Hepatocyte (in vitro differentiated cells): ENCODE results near the gene EXOC4. TPM values are rescaled to one million over a fixed set of nuclear protein-coding genes. Genes with fewer than 3 reads are reported as not detected.

Experiments used
- DNase-seq: peaks from one replicate; pipeline ENCODE4 v3.0.0-alpha.2; 2016; ENCODE audit warnings: low spot score
- H2AFZ ChIP-seq: fragments of 200-600 bp; sonication (generic); 2 replicates; pipeline ENCODE4 v1.6.0; 2016; ENCODE audit warnings: antibody characterized with exemption, mild to moderate bottlenecking
- H3K27ac ChIP-seq: fragments of 200-600 bp; sonication (generic); 2 replicates; pipeline ENCODE4 v1.5.1; 2016; ENCODE audit warnings: mild to moderate bottlenecking
- H3K27me3 ChIP-seq: fragments of 200-600 bp; sonication (generic); 2 replicates; pipeline ENCODE4 v1.6.1; 2016
- H3K36me3 ChIP-seq: fragments of 200-600 bp; sonication (generic); replicated peaks from 2 replicates; pipeline ENCODE4 v1.5.1; 2016; ENCODE audit warnings: low read depth; ENCODE audit not compliant: insufficient read depth
- H3K4me1 ChIP-seq: fragments of 200-600 bp; sonication (generic); 2 replicates; pipeline ENCODE4 v1.5.1; 2016; ENCODE audit warnings: mild to moderate bottlenecking, moderate library complexity; ENCODE audit not compliant: insufficient read depth
- H3K4me2 ChIP-seq: fragments of 200-600 bp; sonication (generic); 2 replicates; pipeline ENCODE4 v1.6.0; 2016
- H3K4me3 ChIP-seq: fragments of 200-600 bp; sonication (generic); 2 replicates; pipeline ENCODE4 v1.5.1; 2016; ENCODE audit warnings: mild to moderate bottlenecking
- H3K79me2 ChIP-seq: fragments of 200-600 bp; sonication (generic); 2 replicates; pipeline ENCODE4 v1.6.0; 2017; ENCODE audit warnings: mild to moderate bottlenecking
- H3K9me2 ChIP-seq: fragments of 200-600 bp; sonication (generic); replicated peaks from 2 replicates; pipeline ENCODE4 v1.6.0; 2017; ENCODE audit warnings: mild to moderate bottlenecking; ENCODE audit not compliant: insufficient read depth
- H3K9me3 ChIP-seq: fragments of 200-600 bp; sonication (generic); 2 replicates; pipeline ENCODE4 v1.5.1; 2016; ENCODE audit warnings: low read depth, mild to moderate bottlenecking
- H4K20me1 ChIP-seq: fragments of 200-600 bp; sonication (generic); 2 replicates; pipeline ENCODE4 v1.6.0; 2016; ENCODE audit warnings: mild to moderate bottlenecking; ENCODE audit not compliant: insufficient read depth, poor library complexity, severe bottlenecking
- CTCF ChIP-seq: fragments of 200-600 bp; sonication (generic); IDR thresholded peaks from 2 replicates; pipeline ENCODE4 v1.5.1; 2016; ENCODE audit warnings: antibody characterized with exemption, mild to moderate bottlenecking; ENCODE audit not compliant: poor library complexity
- EZH2 ChIP-seq: fragments of 200-600 bp; sonication (generic); IDR thresholded peaks from 2 replicates; pipeline ENCODE4 v1.6.1; 2016; ENCODE audit warnings: antibody characterized with exemption, mild to moderate bottlenecking, borderline replicate concordance
- EZH2phosphoT487 ChIP-seq: fragments of 200-600 bp; sonication (generic); IDR thresholded peaks from one replicate; pipeline ENCODE4 v1.6.1; 2018; ENCODE audit warnings: antibody characterized with exemption, mild to moderate bottlenecking, low read depth, moderate library complexity; ENCODE audit not compliant: unreplicated experiment, severe bottlenecking
- WGBS: methylation state at CpG from one replicate; pipeline ENCODE4 v1.1.6; 2016; ENCODE audit warnings: low lambda C conversion rate; ENCODE audit errors: missing lambda C conversion rate; 5-methylcytosine and 5-hydroxymethylcytosine counted together
- polyA plus RNA-seq: library from polyadenylated mRNA; unstranded; fragments of >200 nt; fragmentation: Nextera tagmentation; extraction: Ambion mirVana; gene quantifications from 2 replicates; pipeline ENCODE4 v1.2.1, GENCODE V29; 2016
- total RNA-seq: library from RNA; depleted of rRNA; stranded (reverse); fragments of >200 nt; gene quantifications from 2 replicates; pipeline ENCODE4 v1.2.3, GENCODE V29; 2014

EXOC4 gene
- total and polyA plus RNA-seq, 2 experiments from 2014 or later, result 34.8 to 56.1 TPM

DNA sequence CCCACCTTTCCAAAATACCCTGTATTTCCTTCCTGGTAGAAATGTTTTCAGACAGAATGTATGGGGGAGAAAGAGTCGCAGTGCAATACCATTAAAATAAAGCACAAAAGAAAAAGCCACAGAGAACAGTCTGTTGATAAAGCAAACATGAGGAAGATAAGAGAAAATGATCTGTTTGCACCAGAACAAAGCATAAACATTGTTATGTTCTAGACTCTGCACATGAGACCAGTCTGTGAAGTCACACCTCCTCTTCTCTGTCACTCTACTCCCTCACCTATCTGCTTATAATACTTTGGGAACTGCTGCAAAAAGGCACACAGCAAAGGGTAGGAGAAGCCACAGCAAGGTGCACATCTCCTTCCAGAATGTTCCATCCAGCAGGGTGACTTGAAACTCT, 807.0 kb downstream of the EXOC4 start:
- H3K4me2 ChIP-seq, result no peak overlapping the region
- 83% methylated on average over 1 of the region's 1 CpG for WGBS

GRCh38 chr7:134060874-134061273, 808.0 kb downstream of the EXOC4 start:
- no peaks in the 10 kb centered on the region for H3K9me3 ChIP-seq
- no peak overlapping the region for H3K4me3 ChIP-seq
- H3K27me3 ChIP-seq, result no peaks in the 10 kb centered on the region
- H3K9me2 ChIP-seq, result no peaks in the 10 kb centered on the region
- H4K20me1 ChIP-seq, result no peaks in the 10 kb centered on the region
- no peak overlapping the region for H2AFZ ChIP-seq
- no peak overlapping the region for H3K4me2 ChIP-seq
- H3K27ac ChIP-seq, result no peak overlapping the region
- no peak for DNase-seq
- WGBS, result 86% methylated on average over 3 of the region's 3 CpGs
- no peaks in the 10 kb centered on the region for H3K4me1 ChIP-seq
- H3K79me2 ChIP-seq, result no peaks in the 10 kb centered on the region
- TF ChIP-seq CTCF, result no peak
- TF ChIP-seq EZH2phosphoT487, result no peak
- TF ChIP-seq EZH2, result no peak
- no peaks in the 10 kb centered on the region for H3K36me3 ChIP-seq

More for the DNA sequence above, 807.0 kb downstream of the EXOC4 start:
- Histone ChIP-seq H3K9me3 (no peaks in the 10 kb centered on the region), H3K4me1 (no peaks in the 10 kb centered on the region), H2AFZ (no peak overlapping the region), H3K9me2 (no peaks in the 10 kb centered on the region), H3K27me3 (no peaks in the 10 kb centered on the region), H4K20me1 (no peaks in the 10 kb centered on the region), H3K36me3 (no peaks in the 10 kb centered on the region), H3K27ac (no peak overlapping the region), H3K4me3 (no peak overlapping the region), H3K79me2 (no peaks in the 10 kb centered on the region)
- no peak for DNase-seq
- TF ChIP-seq EZH2, result no peak
- TF ChIP-seq CTCF, result no peak
- TF ChIP-seq EZH2phosphoT487, result no peak

- H3K27me3 ChIP-seq, result no peaks in the 10 kb centered on the region
- H3K4me2 ChIP-seq, result no peak overlapping the region
- WGBS, result 80% methylated on average over 4 of the region's 4 CpGs
- no peaks in the 10 kb centered on the region for H3K79me2 ChIP-seq
- no peaks in the 10 kb centered on the region for H3K36me3 ChIP-seq
- H3K9me3 ChIP-seq, result no peaks in the 10 kb centered on the region
- H4K20me1 ChIP-seq, result no peaks in the 10 kb centered on the region
- TF ChIP-seq CTCF (no peak), EZH2phosphoT487 (no peak), EZH2 (no peak)
- H3K27ac ChIP-seq, result no peak overlapping the region
- H3K9me2 ChIP-seq, result no peaks in the 10 kb centered on the region
- no peak overlapping the region for H3K4me3 ChIP-seq
- DNase-seq, result no peak
- no peaks in the 10 kb centered on the region for H3K4me1 ChIP-seq
- no peak overlapping the region for H2AFZ ChIP-seq
These were observed 809.6 kb downstream of the EXOC4 start for GRCh38 chr7:134062460-134062859.

DNA sequence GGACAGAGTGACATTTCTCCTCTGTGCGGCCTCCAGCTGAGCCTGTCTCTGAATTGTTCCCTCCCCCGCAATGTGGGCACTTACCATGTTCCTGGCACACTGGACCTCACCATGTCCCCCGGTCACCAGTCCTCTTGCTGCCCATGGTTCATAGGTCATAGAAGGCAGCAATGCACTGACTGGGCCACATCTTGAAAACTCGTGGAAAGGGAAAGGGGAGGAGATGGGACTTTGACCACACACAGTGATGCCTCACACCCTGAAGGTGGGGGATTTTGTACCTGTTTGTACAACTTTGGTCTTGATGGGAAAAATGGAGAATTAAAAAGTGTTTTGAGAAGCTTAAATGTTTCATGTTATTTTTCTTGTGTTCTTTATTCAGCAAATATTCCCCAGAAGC, 812.5 kb downstream of the EXOC4 start:
- Histone ChIP-seq H3K27ac (no peak overlapping the region), H3K9me3 (no peaks in the 10 kb centered on the region)
- 86% methylated on average over 4 of the region's 4 CpGs for WGBS

More for the DNA sequence above, 812.5 kb downstream of the EXOC4 start:
- Histone ChIP-seq H2AFZ (no peak overlapping the region), H3K36me3 (no peaks in the 10 kb centered on the region), H3K4me1 (no peaks in the 10 kb centered on the region), H3K4me2 (no peak overlapping the region), H3K79me2 (no peaks in the 10 kb centered on the region), H4K20me1 (no peaks in the 10 kb centered on the region), H3K27me3 (no peaks in the 10 kb centered on the region), H3K4me3 (no peak overlapping the region), H3K9me2 (no peaks in the 10 kb centered on the region)
- no peak for TF ChIP-seq CTCF
- no peak for TF ChIP-seq EZH2
- no peak for TF ChIP-seq EZH2phosphoT487
- DNase-seq, result no peak
